Activated effector memory CD4-positive, alpha-beta T cell treated with Interleukin-2 at 50 U/mL for 16 hours (primary cell): ENCODE data around the gene ORC1.
A peak's percentile ranks its signal among the peaks of the same experiment; 100 is the strongest.

Experiments used
- DNase-seq: peaks from one replicate; pipeline ENCODE4 v3.0.0-alpha.2; 2020

ORC1 gene

GRCh38 chr1:52404116-52404974 is at the start of gene ORC1, which contains the start of gene PRPF38A:
Gene ORC1, minus strand, starts transcription at chr1:52404423. Its CDS starts 2,200 bp downstream, at chr1:52402223.
Gene PRPF38A, plus strand, starts transcription at chr1:52404602. Its CDS starts 148 bp downstream, at chr1:52404750.
- peak; percentile 94 for DNase-seq

GRCh38 chr1:52444463-52444862 is 40.2 kb upstream of the ORC1 start:
- DNase-seq = no peak

GRCh38 chr1:52439976-52440375 is 35.8 kb upstream of the ORC1 start:
- DNase-seq = no peak

- no peak for DNase-seq
These were observed 32.6 kb upstream of the ORC1 start for GRCh38 chr1:52436817-52437216.

- no peak for DNase-seq
These were observed 31.4 kb upstream of the ORC1 start for GRCh38 chr1:52435650-52436049.

- no peak for DNase-seq
These were observed 31.0 kb upstream of the ORC1 start for GRCh38 chr1:52435211-52435610.

GRCh38 chr1:52432807-52433206 is 28.6 kb upstream of the ORC1 start:
- no peak for DNase-seq

GRCh38 chr1:52427152-52427551 is 22.9 kb upstream of the ORC1 start:
- DNase-seq = no peak

- DNase-seq = no peak
These were observed 22.1 kb upstream of the ORC1 start for GRCh38 chr1:52426371-52426770.

- no peak for DNase-seq
These were observed 20.6 kb upstream of the ORC1 start for GRCh38 chr1:52424813-52425212.

- peak; percentile 6 for DNase-seq
These were observed 20.0 kb upstream of the ORC1 start for GRCh38 chr1:52424231-52424636.

- DNase-seq = peak; percentile 69
These were observed 19.5 kb upstream of the ORC1 start for GRCh38 chr1:52423771-52424170.

- DNase-seq = no peak
These were observed 18.8 kb upstream of the ORC1 start for GRCh38 chr1:52423055-52423454.

GRCh38 chr1:52420713-52421112 is 16.5 kb upstream of the ORC1 start:
- DNase-seq = no peak

GRCh38 chr1:52416811-52417210 is 12.6 kb upstream of the ORC1 start:
- DNase-seq = no peak

GRCh38 chr1:52414942-52415341 is 10.7 kb upstream of the ORC1 start:
- DNase-seq = no peak

GRCh38 chr1:52413410-52413989 is 9.3 kb upstream of the ORC1 start:
- DNase-seq = no peak

- DNase-seq = no peak
These were observed 734 bp upstream of the ORC1 start for GRCh38 chr1:52404975-52405338.

GRCh38 chr1:52403566-52404115 is 582 bp downstream of the ORC1 start:
- peak; percentile 31 for DNase-seq

GRCh38 chr1:52402860-52403240 is 1.4 kb downstream of the ORC1 start:
- DNase-seq = no peak

- DNase-seq = no peak
These were observed 4.1 kb downstream of the ORC1 start for GRCh38 chr1:52400131-52400530.

- DNase-seq = no peak
These were observed 4.6 kb downstream of the ORC1 start for GRCh38 chr1:52399629-52400028.

GRCh38 chr1:52393174-52393573 is 11.0 kb downstream of the ORC1 start:
- no peak for DNase-seq

GRCh38 chr1:52386458-52386857 is 17.8 kb downstream of the ORC1 start:
- DNase-seq = no peak
